HG02981 (cell line): ENCODE data around the gene NXPH1.

Source experiments
- ATAC-seq: cut with Tn5 transposase; IDR thresholded peaks from one replicate; pipeline ENCODE4 v1.9.1; 2021; ENCODE audit warnings: mild to moderate bottlenecking, moderate library complexity; ENCODE audit not compliant: unreplicated experiment

NXPH1 gene

DNA sequence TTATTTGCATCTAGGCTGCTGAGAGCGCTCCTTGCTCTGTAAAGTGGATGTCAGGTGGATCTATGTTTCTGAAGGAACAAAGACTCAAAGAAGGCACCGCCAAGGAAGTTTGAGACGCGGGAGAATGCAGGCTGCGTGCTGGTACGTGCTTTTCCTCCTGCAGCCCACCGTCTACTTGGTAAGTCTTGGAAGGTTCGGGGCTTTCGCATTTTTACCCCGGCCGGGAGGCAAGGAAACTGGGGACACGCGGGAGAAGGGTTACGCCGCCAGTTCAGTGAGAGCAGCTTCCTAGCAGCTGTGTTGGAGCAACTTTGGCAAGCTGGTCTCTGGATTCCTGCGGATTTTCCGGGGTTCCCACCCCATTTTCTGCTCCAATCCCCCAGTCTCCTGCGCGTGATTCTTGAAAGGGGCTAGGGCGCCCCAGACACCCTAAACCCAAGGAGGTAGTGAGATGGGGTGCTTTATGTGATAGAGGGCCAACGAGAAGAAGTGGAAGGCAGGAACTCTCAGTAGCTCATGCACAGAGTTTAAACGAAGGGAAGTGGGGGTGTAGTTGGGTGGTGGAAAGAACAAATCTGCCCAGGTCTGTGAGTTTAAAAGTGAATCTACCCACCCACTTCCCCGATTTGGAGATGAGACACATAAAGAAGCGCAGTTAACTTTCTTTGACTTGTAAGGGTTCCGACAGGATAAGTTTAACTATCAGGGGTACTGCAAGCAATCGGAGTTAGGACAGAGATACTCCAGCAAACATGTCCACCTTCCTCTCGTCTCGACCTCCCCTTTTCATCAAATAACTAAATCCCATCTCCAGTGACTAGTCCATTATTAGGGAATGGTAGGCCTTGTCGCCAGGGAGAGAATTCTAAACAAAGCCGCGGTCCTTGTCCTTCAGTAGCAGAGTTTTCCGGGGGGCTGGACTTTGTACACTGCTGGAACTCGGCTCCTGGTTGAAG, 2.5 kb downstream of the NXPH1 start:
- ATAC-seq = no peak

DNA sequence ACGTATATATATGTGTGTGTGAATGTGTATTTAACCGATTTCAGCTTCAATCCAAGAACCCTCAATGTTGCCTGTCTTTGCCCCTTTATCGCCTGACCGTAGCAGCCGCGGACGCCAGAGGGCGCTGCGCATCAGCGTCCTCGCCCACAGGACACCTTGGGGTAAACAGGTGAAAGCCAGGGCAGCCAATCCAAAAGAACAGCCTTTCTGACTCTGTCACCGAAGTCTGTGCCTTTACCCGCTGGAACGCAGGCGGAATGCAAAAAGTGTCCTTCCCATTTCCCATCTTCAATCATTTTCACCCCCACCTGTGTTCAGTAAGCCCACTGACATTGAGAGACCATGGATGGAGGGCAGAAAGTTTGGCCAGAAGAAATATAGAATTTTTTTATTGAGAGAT, 3.6 kb downstream of the NXPH1 start:
- peak; percentile 58 for ATAC-seq

GRCh38 chr7:8437606-8438005, 4.2 kb downstream of the NXPH1 start:
- no peak for ATAC-seq

DNA sequence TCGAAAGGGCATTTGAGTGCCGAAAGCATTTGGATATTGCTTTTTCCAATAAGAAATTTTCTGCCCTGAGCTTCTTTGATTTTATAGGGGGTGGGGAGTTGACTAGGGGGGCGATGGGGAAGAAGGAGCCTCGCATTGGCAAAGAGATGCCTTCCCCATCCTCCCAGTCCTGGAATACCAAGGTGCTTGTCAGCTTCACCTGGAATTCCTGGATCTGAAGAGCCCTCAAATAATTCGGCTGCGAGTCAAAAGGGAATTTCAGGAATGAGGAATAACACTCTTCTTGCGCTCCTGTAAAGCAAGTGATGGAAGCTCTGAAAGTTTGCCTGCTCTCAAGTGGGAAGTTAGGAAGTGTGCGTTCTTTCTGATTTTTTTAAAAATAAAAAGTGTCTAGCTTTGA, 7.3 kb downstream of the NXPH1 start:
- no peak for ATAC-seq

- no peak for ATAC-seq
Measured at GRCh38 chr7:8441106-8441965, 7.9 kb downstream of the NXPH1 start.

DNA sequence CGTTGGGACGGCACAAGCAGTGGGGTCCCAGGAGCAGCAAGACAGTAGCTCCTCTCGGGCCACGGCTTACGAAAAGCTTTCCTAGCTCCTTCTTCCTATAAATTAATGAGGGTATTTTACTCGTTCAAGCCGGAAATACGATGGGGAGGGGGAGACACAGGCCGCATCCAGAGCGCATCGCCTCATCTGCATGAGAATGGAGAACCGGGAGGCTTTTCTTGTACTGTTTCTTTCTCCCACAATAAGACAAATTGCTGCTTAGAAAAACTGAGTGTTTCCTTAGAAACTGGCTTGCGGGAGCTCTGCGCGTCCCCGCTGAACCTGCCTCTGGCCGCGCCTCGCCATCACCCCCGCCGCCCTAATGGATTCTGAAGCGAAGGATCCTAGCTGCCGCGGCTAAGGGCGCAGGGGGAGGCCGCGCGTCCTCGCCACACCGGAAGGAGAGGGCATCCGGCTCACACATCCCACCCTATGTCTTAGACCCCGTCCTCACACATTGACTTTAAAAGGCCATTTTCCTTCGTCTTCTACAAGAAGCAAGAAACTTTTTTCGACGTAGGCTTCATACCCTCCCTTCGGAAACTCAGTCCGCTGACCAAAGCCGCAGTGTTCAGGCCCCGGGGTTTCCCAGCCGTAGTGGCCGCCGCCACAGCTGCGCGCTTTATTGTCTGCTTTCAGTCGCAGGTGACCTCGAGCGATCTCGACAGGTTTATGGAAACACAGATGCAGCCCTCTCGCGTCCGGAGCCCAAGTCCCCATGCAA, 8.8 kb downstream of the NXPH1 start:
- no peak for ATAC-seq

- no peak for ATAC-seq
Measured at GRCh38 chr7:8442814-8443304, 9.4 kb downstream of the NXPH1 start.

DNA sequence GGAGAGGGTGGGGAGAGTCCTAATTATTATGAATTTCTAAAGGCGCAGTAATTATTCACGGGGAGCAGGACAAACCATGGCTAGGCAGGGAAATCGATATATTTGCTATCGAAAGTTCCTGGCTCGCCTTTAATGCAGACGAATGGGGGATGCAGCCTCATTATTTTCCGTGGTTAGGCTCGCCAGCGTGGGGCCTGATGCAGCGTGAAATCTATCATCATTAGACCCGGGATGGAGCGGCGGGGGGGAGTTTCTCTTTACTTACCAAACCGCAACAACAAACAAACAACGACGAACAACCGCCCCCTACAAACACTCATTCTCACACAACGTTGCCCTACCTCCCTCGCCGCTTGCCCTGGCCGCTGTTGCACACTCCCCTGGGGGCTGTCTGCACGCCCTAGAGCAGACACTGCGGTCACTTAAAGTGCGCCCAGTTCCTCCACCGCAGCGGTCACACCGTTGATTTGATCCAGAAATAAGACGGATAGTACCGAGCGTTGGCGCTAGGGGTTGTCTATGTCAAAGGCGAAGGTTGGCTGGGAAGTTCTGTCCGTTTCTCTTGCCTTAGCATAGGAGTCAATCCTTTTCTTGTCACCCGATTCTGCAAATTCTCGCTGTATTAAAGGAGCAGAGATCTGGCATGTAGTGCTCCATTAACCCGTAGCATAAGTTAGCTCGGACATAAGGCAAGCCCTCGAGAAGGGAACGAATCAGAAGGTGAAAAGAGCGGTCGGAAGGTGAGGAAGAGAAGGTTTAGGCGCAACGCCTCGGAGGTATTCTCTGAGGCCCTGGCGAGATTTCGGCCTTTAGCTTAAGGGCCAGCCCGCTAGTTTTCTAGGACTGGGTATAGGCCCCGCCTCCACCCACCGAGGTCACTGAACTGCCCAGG, 10.4 kb downstream of the NXPH1 start:
- ATAC-seq = no peak

- no peak for ATAC-seq
Measured at GRCh38 chr7:8444468-8444769, 11.0 kb downstream of the NXPH1 start.

- ATAC-seq = no peak
Measured at GRCh38 chr7:8453535-8453934, 20.1 kb downstream of the NXPH1 start.

DNA sequence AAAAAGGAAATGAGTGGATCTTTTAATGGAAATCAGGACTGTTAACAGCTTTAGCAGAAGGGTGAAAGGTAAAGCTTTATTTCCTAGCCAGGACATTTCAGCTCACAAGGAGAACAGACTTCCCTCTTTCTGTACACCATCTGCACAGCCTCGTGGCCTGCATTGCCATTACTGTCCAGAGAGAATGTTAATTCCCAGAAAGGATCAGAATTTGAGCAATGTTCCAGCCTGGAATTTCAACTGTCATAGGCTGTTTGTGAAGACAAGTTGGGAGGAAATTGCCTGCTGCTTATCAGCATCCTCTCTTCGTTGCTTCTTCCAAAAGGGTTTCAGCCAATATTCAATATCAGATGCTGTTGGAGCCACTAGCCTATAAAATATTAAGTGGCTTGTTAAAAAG, 22.0 kb downstream of the NXPH1 start:
- ATAC-seq = no peak

DNA sequence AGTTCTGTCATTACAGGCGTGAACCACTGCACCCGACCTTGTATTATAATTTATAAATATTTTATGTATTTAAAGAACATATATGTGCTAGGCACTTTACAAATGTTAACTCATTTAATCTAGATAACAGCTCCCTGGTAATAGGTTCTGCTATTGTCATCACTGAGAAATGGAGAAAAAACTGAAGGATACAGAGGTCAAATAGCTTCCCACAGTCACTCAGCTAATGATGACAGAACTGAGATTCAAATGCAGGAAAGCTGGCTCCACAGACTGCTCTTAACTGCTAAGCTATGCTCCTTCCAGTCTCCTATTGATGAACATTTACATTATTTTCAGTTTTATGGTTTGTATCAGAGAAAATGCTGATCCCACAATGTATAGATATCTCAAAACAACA, 28.9 kb downstream of the NXPH1 start:
- no peak for ATAC-seq

DNA sequence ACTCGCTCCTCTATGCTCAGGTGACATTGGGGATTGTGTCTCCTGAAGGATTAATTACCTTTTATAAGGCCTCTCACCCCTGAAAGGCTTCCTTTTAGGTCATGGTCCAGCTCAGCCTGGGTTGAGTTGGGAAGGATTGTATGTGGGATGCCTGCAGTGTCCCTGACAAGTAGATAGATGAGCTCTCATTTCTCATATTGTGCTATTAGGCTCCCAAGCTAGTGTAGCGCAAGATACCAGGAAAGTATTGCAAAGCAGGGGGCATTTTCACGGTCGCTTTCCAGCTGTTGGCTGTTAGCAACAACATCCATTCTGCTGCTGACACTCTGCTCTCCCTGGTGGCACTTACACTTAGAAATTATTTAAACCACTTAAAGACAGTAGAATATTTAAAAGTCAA, 31.9 kb downstream of the NXPH1 start:
- ATAC-seq = no peak

DNA sequence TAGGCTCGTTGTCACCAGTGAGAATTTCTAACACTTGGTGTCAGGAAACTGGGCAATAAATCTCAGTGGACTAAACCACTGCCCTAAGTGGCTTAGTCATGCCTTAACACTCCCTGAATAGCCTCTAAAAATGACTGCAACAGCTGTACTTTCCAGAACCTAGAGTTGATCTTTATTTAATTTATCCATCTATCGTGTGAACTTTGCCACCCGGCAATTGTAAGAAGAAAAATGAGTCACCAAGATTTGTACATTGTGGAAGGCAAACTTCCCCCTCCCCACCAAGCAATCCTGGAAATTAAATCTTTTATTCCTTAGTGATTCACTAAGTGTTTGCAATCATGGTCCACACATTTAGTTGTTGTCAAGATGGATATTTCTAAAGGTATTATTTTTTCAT, 47.1 kb downstream of the NXPH1 start:
- ATAC-seq = no peak

DNA sequence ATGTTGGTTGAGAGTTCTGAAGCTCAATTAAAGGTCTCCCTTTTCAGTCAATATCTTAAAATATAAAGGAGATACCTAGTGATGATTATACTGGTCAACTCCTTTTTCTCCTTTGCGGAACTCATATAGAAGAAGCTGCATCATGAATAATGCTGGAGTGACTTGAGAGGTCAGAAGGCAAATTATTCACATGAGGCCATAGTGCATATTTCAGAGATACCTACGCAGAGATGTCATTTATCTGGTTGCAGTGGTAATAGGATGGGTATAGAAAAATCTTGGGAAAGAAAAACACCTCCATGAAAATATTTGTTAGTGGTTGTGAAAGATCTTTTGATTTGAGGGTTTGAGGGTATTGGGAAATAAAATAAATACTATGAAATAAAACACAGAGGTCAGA, 47.7 kb downstream of the NXPH1 start:
- no peak for ATAC-seq

DNA sequence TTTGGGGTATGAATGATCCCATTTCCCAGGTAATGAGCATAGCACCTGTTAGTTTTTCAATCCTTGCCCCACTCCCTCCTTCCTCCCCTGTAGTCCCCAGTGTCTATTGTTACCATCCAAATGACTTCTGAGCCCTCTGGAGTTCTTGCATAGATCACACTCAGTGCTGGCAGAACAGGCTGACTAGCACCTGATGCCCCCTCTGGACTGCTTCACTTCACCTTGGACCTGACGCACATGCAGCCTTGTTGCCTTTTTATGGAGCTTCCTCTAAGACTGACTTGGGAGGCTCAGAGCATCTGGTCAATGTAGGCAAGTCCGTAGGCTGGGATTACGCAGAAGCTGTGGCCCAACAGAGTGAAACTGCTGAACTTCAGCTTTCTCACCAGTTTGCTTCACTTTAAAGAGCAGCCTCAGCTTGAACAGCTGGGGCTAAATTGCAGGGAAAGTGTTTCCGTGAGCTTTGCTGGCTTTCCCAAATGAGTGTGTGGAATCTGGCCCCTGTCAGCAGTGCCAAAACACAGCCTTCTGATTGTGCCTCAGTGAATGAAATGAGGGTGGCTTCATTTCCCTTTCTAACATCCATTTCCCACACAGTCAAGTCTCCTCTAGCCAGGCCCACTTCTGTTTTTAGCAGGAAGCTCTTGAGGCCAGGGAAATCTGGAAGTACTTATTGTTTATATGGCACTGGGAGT, 48.5 kb downstream of the NXPH1 start:
- no peak for ATAC-seq

DNA sequence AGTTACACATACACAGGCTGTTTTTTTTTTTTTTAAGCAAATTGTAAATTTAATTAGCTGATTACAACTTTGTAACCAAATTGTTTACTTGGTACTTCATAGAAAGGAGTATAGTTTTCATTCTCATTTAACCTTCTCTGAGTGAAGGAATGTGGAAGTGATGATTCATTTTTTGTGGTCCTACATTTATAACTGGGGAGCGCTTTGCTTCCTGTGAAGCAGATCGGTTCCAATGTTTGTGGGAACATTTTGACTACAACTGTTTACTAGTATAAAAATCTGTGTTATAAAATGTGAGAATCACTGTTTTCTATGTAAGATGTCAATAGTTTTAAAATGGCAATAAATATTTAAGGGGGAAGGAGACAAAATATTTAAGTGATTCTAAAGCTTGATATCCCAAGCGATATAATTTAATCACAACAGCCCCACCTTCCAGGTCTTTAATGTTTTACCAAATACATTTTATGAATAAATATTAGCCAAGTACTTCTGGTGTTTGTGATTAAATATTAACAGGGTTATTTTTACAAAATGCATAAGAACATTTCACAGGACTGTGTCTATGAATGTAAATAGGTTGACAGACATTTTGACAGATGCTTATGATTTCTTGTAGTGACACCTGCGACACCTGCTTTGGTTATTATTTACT, 57.1 kb downstream of the NXPH1 start:
- no peak for ATAC-seq

GRCh38 chr7:8491106-8491505, 57.7 kb downstream of the NXPH1 start:
- no peak for ATAC-seq
